Mucosa of gallbladder (tissue), 1 donor: ENCODE results near the gene CLEC18B. TPM values are rescaled to one million over a fixed set of nuclear protein-coding genes. Genes with fewer than 3 reads are reported as not detected.
A peak's percentile ranks its signal among the peaks of the same experiment; 100 is the strongest.
"Not testable (repeated sequence)": the region's sequence is repeated elsewhere in the genome, so short reads cannot be mapped to it uniquely, and the experiment has no call there.

ENCODE experiments used
- DNase-seq: peaks from one replicate; pipeline ENCODE4 v3.0.0-alpha.2; 2020; ENCODE audit warnings: low spot score
- total RNA-seq: library from RNA; stranded (reverse); gene quantifications from one replicate; pipeline ENCODE4 v1.2.1, GENCODE V29; 2021
- donor health status: DM: no; HTN: no; CAD: no.

The CLEC18B gene
- total RNA-seq, 1 donor from 2014 or later: 6.0 TPM

GRCh38 chr16:74406600-74407361 lies 14.5 kb downstream of the CLEC18B start:
- not testable (repeated sequence) for DNase-seq

DNA sequence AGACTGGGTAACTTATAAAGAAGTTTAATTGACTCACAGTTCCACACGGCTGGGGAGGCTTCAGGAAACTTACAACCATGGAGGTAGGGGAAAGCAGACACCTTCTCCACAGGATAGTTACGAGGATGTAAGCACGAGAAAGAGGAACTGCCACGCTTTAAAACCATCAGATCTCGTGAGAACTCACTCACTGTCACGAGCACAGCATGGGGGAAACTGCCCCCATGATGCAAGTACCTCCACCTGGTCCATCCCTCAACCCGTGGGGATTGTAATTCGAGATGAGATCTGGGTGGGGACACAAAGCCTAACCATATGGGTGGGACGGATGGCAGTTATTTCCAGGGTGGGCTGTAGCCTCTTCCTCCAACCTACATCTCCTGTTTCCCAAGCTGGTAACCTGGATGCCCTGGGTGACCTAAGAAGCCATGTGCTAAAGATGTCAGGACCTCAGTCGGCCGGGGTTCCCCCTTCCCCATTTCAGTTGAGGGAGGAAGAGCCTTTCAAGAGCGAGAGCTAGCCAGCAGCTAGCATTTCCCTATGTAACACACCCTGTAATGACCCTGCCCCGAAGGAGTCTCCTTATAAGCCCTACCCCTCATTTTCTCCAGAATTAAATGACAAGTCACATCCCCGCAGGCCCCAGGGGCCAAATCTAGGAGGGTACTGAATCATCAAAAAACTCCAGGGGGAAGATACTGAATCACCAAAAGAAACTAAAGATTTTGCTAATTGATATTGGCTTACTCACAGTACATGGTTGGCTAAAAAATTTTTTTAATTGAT lies 16.9 kb downstream of the CLEC18B start:
- DNase-seq: not testable (repeated sequence)

DNA sequence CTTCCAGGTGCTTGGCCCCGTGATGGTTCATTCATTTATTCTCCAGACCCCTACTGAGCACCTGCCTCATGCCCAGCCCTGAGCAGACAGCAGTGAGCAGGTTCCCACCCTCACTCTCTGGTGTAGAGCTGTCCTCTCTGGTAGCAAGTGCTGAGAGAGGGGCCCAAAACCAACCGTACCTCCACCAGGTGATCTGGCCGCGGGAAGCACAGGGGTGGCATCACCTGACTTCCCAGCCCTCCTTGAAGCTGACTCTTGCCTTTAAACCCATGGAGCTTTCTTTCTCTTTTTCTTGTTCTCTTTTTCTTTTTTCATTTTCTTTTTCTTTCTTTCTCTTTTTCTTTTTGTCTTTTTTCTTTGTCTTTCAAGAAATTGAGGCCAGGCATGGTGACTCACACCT lies 21.0 kb downstream of the CLEC18B start:
- not testable (repeated sequence) for DNase-seq

DNA sequence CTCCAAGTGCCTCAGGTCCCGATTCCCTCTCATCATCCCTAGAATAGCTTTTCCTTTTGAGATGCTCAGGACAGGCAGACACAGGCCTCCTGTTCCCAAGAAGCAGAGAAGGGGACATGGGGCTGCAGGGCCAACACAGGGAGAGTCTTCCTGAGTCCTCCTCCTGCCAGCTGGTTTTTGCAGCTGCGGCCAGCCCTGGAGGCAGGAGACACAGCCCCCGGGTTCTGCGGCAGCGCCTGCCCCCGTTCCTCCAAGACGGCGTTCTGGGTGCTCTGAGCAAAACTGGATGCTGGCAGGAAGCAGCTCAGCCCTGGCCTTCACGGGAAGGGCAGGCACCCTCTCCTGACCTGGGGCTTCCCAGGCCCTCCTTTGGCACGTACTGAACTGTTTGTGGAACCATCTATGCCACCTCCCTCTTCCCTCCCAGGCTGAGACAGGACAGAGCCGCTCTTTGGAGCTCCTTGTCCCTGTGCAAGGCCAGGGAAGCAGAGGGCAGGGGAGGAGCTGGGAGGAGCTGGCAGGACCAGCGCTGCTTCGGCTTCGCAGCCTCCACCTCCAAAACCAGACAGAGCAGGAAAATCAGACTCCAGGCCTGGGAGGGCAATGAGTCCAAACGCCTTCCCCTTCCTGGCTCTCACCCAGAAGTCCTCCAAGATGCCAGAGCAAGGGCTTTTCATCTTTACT lies 22.9 kb downstream of the CLEC18B start:
- not testable (repeated sequence) for DNase-seq

- not testable (repeated sequence) for DNase-seq
Observed at GRCh38 chr16:74396521-74397017, 24.7 kb downstream of the CLEC18B start.

DNA sequence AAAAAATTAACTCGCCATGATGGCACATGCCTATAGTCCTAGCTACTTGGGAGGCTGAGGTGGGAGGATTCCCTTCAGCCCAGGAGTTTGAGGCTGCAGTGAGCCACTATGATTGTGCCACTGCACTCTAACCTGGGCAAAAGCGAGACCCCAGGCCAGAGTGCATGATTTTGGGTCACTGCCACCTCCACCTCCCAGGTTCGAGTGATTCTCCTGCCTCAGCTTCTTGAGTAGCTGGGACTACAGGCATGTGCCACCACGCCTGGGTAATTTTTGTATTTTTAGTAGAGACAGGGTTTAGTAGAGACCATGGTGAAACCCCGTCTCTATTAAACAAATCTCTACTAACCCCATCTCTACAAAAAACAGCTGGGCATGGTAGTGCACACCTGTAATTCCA lies 26.7 kb downstream of the CLEC18B start:
- DNase-seq: not testable (repeated sequence)

GRCh38 chr16:74394131-74394530 lies 27.1 kb downstream of the CLEC18B start:
- not testable (repeated sequence) for DNase-seq

GRCh38 chr16:74391454-74392050 lies 29.7 kb downstream of the CLEC18B start:
- not testable (repeated sequence) for DNase-seq

- not testable (repeated sequence) for DNase-seq
Observed at GRCh38 chr16:74382339-74383034, 38.8 kb downstream of the CLEC18B start.

GRCh38 chr16:74373847-74374184 lies 47.5 kb downstream of the CLEC18B start:
- DNase-seq: not testable (repeated sequence)

- DNase-seq: no peak
Observed at GRCh38 chr16:74372953-74373846, 48.1 kb downstream of the CLEC18B start.

DNA sequence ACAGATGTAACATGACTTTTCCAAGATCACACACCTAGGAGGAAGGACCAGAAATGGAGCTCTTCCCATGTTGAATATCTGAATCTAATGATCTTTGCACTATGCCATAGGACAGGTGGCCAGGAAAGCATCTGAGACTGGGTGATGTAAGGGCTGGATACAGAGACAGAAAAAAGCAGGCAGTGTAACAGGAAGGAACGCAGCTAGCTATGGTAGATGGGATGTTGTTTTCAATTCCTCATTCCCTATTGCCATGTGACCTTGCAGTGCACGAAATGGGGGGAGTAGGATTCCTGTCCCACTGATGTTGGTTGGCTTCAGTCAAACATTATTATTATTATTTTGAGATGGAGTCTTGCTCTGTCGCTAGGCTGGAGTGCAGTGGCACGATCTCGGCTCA lies 48.9 kb downstream of the CLEC18B start:
- no peak for DNase-seq

DNA sequence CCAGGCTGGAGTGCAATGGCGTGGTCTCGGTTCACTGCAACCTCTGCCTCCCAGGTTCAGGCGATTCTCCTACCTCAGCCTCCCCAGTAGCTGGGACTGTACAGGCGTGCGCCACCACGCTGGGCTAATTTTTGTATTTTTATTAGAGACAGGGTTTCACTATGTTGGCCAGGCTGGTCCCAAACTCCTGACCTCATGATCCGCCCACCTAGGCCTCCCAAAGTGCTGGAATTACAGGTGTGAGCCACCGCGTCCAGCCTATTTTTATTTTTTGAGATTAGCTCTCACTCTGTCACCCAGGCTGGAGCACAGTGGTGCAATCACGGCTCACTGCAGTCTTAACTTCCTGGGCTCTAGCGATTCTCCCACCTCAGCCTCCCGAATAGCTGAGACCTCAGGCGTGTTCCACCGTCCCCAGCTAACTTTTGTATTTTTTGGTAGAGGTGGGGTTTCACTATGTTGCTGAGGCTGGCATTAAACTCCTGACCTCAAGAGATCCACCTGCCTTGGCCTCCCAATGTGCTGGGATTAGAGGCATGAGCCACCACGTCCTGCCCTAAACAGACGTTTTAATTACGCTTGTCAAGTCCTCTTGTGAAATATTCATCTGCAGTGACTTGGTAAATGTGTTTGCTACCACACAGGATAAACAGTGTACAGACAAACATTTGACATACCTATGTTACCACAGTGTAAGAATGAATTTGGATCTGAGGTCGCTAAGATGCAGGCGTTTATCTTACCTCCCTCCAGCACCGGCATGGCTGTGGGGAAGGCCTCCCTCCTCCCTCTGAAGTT lies 50.7 kb downstream of the CLEC18B start:
- DNase-seq: not testable (repeated sequence)

DNA sequence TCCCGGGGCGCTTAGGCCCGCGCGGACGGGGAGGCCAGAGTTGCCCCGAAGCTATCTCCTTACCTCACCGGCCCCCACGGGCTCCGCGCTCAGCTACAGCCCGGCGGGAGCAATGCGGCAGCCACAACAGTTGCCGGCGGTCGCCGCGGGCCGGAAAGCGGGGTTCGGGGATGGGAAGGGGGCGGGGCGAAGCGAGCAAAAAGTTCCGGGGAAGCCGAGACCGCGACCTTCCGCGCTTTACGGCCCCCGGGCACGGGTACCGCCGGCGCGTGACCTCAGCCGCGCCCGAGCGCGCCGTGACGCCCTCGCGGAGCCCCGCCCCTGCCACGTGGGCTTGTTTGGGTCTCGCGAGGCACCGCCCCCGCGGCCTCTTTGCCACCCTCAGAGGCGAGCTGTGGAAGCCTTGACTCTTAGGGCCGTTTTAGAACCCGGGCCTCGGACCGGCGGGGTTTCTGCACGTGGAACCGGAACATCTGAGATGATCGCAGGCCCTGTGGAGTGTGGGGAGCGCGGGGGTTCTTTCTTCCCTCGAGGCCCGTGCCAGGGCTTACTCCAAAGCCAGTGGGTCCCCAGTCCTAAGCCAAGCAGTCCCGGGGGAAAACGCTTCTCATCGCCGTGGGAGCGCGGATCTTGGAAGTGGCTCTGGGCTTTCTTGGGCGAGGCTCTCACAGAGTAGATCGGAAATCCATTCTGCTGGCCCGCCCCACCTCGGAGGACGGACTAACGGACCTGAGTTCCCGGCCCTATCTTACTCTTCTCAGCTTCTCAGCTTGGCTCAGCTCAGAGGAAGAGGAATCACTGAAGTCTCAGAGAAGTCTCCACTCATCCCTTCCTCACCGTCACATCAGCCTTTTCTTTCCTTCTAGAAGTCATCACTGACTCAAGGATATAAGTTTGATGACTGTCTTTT lies 53.0 kb downstream of the CLEC18B start:
- DNase-seq: peak; percentile 98

DNA sequence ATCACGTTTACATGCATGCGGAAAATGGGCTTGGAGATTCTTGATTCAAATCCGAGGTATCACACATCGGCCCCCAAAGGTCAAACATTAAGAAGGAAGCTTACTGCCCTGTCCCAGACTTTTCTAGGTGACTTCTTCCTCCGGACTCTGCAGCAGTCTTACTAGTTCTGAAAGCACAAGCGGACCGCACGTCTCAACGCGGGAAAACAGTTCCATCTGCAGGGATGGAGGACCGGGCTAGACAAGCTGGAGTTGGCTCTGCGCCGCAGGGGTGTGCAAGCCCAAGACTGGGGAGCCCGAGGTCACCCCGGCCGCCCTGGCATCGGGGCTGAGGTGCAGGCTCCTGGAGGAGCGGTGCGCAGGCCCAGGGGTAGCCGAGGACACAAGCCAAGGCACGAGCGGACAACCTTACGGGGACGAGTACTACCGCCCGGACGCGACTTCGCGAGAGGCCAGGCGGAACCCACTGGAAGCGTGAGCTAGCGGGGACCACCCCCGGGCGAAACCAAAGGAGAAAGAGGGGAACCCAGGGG lies 53.7 kb downstream of the CLEC18B start:
- not testable (repeated sequence) for DNase-seq

DNA sequence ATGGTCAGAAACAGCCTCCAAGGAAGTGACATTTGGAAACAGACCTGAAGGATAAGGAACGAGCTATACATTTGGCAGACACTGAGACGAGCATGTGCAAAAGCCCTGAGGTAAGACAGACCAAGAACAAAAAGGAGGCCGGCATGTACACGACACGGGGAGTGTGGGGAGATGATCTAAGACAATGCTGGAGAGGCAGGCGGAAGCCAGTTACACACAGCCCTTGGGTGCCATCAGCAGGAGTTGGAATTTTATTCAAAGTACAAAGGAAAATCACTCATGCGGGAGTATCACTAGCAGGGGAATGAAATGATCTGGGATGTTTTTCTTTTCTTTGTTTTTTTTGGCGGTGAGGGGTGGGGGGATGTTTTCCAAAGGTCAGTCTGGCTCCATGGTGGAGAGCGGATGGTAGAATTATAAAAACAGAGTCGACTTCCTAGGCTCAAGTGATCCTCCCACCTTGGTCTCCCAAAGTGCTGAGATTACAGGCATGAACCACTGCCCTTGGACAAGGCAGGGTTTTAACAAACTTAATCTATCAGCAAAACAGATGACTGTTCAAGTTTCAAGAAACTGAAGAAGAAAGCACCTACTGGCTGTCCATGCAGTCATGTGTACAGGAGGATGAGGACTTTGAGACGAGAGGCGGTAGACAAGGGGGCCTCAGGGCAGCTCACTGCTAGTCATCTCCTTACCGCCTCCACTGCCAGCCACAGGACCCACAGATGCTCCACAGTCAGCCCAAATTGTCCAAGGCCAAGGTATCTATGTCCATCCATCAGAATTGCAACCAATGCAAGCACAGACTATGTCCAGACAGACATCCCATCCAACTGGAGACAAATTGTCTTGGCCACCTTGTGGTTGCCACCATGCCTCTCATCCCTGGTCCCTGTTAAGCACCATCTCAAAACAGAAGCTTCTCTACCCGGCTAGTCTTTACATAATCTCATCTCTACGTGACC lies 59.4 kb downstream of the CLEC18B start:
- DNase-seq: not testable (repeated sequence)
